Activated CD8-positive, alpha-beta T cell treated with anti-CD3 and anti-CD28 coated beads for 36 hours (primary cell): Measurements from ENCODE around the gene CKMT1B. TPM values are rescaled to one million over a fixed set of nuclear protein-coding genes. Genes with fewer than 3 reads are reported as not detected.
"Not testable (repeated sequence)": the region's sequence is repeated elsewhere in the genome, so short reads cannot be mapped to it uniquely, and the experiment has no call there.

ENCODE experiments used
- ATAC-seq: fragments of 200-7000 bp; cut with Tn5 transposase; one replicate; pipeline ENCODE4 v1.10.0; 2021; ENCODE audit warnings: mild to moderate bottlenecking, moderate library complexity
- CTCF ChIA-PET: fragments of 350-600 bp; sonication (Branson Sonifier 250); formaldehyde crosslinking; loops from one replicate; lab custom pipeline; 2021; ENCODE audit warnings: antibody characterized with exemption; lab: Charles Lee
- POLR2A ChIA-PET: fragments of 350-600 bp; sonication (Branson Sonifier 250); formaldehyde crosslinking; loops from one replicate; lab custom pipeline; 2021; ENCODE audit warnings: antibody characterized with exemption; lab: Charles Lee
- DNase-seq: peaks from one replicate; pipeline ENCODE4 v3.0.0-alpha.2; 2020
- H3K27ac Mint-ChIP-seq: one replicate; pipeline ENCODE4 v1.8.0; 2021; ENCODE audit warnings: mild to moderate bottlenecking, mixed read lengths
- H3K27me3 Mint-ChIP-seq: one replicate; pipeline ENCODE4 v1.8.0; 2021; ENCODE audit warnings: mixed read lengths
- H3K36me3 Mint-ChIP-seq: one replicate; pipeline ENCODE4 v1.8.0; 2021; ENCODE audit warnings: low read depth, mixed read lengths
- H3K4me1 Mint-ChIP-seq: one replicate; pipeline ENCODE4 v1.8.0; 2021; ENCODE audit warnings: low read depth, mixed read lengths
- H3K4me3 Mint-ChIP-seq: one replicate; pipeline ENCODE4 v1.8.0; 2021; ENCODE audit warnings: mild to moderate bottlenecking, moderate library complexity, mixed read lengths
- H3K9me3 Mint-ChIP-seq: one replicate; pipeline ENCODE4 v1.8.0; 2021; ENCODE audit warnings: mixed read lengths
- intact Hi-C: fragments of 100-400 bp; cut with micrococcal nuclease; formaldehyde crosslinking; loops from one replicate; pipeline ENCODE4 v1.10.0; 2022
- total RNA-seq, 2 experiments: library from RNA; stranded (reverse); gene quantifications; one replicate each; pipeline ENCODE4 v1.2.3, GENCODE V29; 2021
- TF ChIP-seq, protein P1 (sequence below): fragments of 200-600 bp; IDR thresholded peaks from one replicate; pipeline ENCODE4 v1.8.0; 2022; ENCODE audit warnings: antibody characterized with exemption, mild to moderate bottlenecking

Gene CKMT1B
- total RNA-seq: under 1 TPM; 0.18 to 0.41 TPM

- intact Hi-C loops, H3K27ac Mint-ChIP-seq, CTCF ChIA-PET, H3K4me3 Mint-ChIP-seq, DNase-seq, H3K27me3 Mint-ChIP-seq, H3K9me3 Mint-ChIP-seq, H3K4me1 Mint-ChIP-seq, POLR2A ChIA-PET, H3K36me3 Mint-ChIP-seq: not testable (repeated sequence)
- peak; percentile 40 for ATAC-seq
These were observed at the start of gene CKMT1B for GRCh38 chr15:43593328-43594190. Gene CKMT1B, plus strand, starts transcription at chr15:43594027. Its CDS starts 192 bp downstream, at chr15:43594219.

GRCh38 chr15:43544266-43544665 is 49.6 kb upstream of the CKMT1B start:
- ChIA-PET POLR2A (no interaction called here), CTCF (no interaction called here)
- H3K9me3 Mint-ChIP-seq: no peaks in the 10 kb centered on the region
- peaks cover 9% of the 10 kb centered on the region for H3K36me3 Mint-ChIP-seq
- intact Hi-C loops: no loop called here
- TF ChIP-seq, protein P1, sequence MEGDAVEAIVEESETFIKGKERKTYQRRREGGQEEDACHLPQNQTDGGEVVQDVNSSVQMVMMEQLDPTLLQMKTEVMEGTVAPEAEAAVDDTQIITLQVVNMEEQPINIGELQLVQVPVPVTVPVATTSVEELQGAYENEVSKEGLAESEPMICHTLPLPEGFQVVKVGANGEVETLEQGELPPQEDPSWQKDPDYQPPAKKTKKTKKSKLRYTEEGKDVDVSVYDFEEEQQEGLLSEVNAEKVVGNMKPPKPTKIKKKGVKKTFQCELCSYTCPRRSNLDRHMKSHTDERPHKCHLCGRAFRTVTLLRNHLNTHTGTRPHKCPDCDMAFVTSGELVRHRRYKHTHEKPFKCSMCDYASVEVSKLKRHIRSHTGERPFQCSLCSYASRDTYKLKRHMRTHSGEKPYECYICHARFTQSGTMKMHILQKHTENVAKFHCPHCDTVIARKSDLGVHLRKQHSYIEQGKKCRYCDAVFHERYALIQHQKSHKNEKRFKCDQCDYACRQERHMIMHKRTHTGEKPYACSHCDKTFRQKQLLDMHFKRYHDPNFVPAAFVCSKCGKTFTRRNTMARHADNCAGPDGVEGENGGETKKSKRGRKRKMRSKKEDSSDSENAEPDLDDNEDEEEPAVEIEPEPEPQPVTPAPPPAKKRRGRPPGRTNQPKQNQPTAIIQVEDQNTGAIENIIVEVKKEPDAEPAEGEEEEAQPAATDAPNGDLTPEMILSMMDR: no peak
- no peak overlapping the region for H3K4me3 Mint-ChIP-seq
- DNase-seq (no peak), ATAC-seq (no peak)
- H3K4me1 Mint-ChIP-seq: no peaks in the 10 kb centered on the region
- no peak overlapping the region for H3K27ac Mint-ChIP-seq
- H3K27me3 Mint-ChIP-seq: no peaks in the 10 kb centered on the region

- ATAC-seq (no peak), DNase-seq (no peak)
- TF ChIP-seq, protein P1: no peak
- intact Hi-C loops: no loop called here
- peaks cover 9% of the 10 kb centered on the region for H3K36me3 Mint-ChIP-seq
- H3K27ac Mint-ChIP-seq: no peak overlapping the region
- ChIA-PET CTCF (no interaction called here), POLR2A (interaction anchor here (0.6 kb wide), 1 partner anchor 960 kb away, joined by 4 read pairs; no protein-coding TSS in a partner anchor)
- H3K9me3 Mint-ChIP-seq: no peaks in the 10 kb centered on the region
- H3K4me1 Mint-ChIP-seq: no peaks in the 10 kb centered on the region
- H3K4me3 Mint-ChIP-seq: no peak overlapping the region
- no peaks in the 10 kb centered on the region for H3K27me3 Mint-ChIP-seq
These were observed 48.4 kb upstream of the CKMT1B start for GRCh38 chr15:43545426-43545825.

DNA sequence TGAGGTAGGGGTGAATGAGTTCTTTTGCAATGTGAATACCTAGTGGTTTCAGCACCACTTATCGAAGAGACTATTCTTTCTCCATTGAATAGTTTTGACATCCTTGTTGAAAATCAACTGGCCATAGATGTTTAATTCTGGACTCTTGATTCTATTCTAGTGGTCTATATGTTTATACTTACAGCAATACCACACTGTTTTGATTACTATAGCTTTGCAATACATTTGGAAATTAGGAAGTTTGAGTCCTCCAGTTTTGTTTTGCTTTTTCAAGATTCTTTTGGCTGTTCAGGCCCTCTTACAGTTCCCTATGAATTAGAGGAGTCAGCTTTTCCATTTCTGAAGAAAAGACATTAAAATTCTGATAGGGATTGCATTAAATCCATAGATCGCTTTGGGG is 46.3 kb upstream of the CKMT1B start:
- H3K36me3 Mint-ChIP-seq: peaks cover 15% of the 10 kb centered on the region
- TF ChIP-seq, protein P1: no peak
- H3K9me3 Mint-ChIP-seq: no peaks in the 10 kb centered on the region
- intact Hi-C loops: no loop called here
- ChIA-PET POLR2A (no interaction called here), CTCF (interaction anchor here (1.4 kb wide), 1 partner anchor 107 kb away, joined by 4 read pairs; no protein-coding TSS in a partner anchor)
- DNase-seq (no peak), ATAC-seq (no peak)
- H3K4me1 Mint-ChIP-seq: no peaks in the 10 kb centered on the region
- H3K27ac Mint-ChIP-seq: no peak overlapping the region
- H3K27me3 Mint-ChIP-seq: no peaks in the 10 kb centered on the region
- no peak overlapping the region for H3K4me3 Mint-ChIP-seq

GRCh38 chr15:43550527-43551363 is 43.1 kb upstream of the CKMT1B start:
- H3K27me3 Mint-ChIP-seq: no peaks in the 10 kb centered on the region
- no peaks in the 10 kb centered on the region for H3K9me3 Mint-ChIP-seq
- intact Hi-C loops: no loop called here
- no peak overlapping the region for H3K27ac Mint-ChIP-seq
- CTCF ChIA-PET: no interaction called here
- peaks cover 15% of the 10 kb centered on the region for H3K36me3 Mint-ChIP-seq
- H3K4me3 Mint-ChIP-seq: no peak overlapping the region
- POLR2A ChIA-PET: no interaction called here
- TF ChIP-seq, protein P1: no peak
- no peak for ATAC-seq
- DNase-seq: no peak
- no peaks in the 10 kb centered on the region for H3K4me1 Mint-ChIP-seq
